H7 (cell line): Measurements from ENCODE around the gene C3orf70. TPM values are rescaled to one million over a fixed set of nuclear protein-coding genes. Genes with fewer than 3 reads are reported as not detected.

Experiments
- DNase-seq: peaks from one replicate; pipeline ENCODE4 v3.0.0; 2012
- H3K27me3 ChIP-seq: 2 replicates; pipeline ENCODE4 v1.6.0; 2011; ENCODE audit warnings: mild to moderate bottlenecking, low read length; ENCODE audit not compliant: control insufficient read depth, insufficient read depth
- H3K36me3 ChIP-seq: replicated peaks from 2 replicates; pipeline ENCODE4 v1.5.1; 2011; ENCODE audit warnings: low read length; ENCODE audit not compliant: control insufficient read depth, insufficient read depth
- H3K4me3 ChIP-seq: 2 replicates; pipeline ENCODE4 v1.5.1; 2011; ENCODE audit warnings: low read depth, mild to moderate bottlenecking, control low read depth, low read length, moderate library complexity; ENCODE audit not compliant: insufficient read depth
- total RNA-seq: library from RNA; depleted of rRNA; stranded (reverse); fragments of >200 nt; shearing (Covaris generic); gene quantifications from 2 replicates; pipeline ENCODE4 v1.2.3, GENCODE V29; 2014

Gene C3orf70
- total RNA-seq, 1 experiment from 2014 or later = 1.1 TPM

DNA sequence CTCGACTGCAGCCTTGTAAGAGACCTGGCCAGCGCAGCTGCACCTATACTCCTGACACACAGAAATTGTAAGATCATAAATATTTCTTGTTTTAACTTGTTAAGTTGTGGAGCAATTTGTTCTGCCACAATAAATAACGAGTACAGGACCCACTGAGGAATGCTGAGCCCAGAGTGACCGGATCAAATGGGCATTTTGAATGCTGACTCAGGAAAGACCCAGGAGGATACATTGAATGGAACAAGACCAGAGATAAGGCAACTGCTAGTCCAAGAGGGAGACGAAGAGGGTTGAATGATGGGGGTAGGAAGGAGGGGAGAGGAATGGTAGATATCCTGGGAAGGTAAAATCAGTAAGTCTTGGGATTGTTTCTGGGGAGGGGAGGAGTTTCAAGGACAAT, 8.9 kb upstream of the C3orf70 start:
- no peaks in the 10 kb centered on the region for H3K27me3 ChIP-seq
- no peak for DNase-seq
- H3K4me3 ChIP-seq = no peak overlapping the region
- H3K36me3 ChIP-seq = no peaks in the 10 kb centered on the region

DNA sequence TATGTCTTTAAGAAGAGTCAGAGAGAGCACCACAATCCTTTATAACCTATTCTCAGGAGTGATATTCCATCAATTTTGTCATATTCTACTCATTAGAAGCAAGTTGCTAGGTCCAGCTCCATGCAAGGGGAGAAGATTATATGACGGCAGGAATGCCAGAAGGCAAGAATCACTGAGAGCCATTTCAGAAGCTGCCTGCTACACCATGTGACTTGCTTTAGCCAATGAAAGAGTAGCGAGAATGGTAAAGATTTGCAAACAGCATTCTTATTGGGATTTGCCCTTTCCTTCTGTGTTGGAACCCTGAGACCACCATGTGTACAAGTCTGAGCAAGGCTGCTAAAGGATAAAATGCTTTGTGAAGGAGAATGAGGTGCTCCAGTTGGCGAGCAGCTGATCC, 4.5 kb upstream of the C3orf70 start:
- Histone ChIP-seq H3K27me3 (peaks cover 9% of the 10 kb centered on the region), H3K36me3 (no peaks in the 10 kb centered on the region), H3K4me3 (no peak overlapping the region)
- DNase-seq = no peak

DNA sequence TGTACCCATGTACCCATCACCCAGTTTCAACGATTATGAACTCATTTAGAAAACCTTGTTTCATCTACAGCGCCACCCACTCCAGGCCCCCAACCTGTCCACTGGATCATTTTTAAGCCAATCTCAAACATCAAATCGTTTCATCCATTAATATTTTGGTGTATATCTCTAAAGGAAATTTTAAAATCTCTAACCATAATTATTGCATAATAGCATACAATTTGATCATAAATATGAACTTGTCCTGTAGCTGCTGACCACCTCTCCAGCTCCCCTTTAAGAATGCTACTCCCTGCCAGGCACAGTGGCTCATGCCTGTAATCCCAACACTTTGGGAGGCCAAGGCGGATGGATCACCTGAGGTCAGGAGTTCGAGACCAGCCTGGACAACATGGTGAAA, 2.8 kb upstream of the C3orf70 start:
- H3K27me3 ChIP-seq = peaks cover 26% of the 10 kb centered on the region
- no peak overlapping the region for H3K4me3 ChIP-seq
- no peak for DNase-seq
- no peaks in the 10 kb centered on the region for H3K36me3 ChIP-seq

DNA sequence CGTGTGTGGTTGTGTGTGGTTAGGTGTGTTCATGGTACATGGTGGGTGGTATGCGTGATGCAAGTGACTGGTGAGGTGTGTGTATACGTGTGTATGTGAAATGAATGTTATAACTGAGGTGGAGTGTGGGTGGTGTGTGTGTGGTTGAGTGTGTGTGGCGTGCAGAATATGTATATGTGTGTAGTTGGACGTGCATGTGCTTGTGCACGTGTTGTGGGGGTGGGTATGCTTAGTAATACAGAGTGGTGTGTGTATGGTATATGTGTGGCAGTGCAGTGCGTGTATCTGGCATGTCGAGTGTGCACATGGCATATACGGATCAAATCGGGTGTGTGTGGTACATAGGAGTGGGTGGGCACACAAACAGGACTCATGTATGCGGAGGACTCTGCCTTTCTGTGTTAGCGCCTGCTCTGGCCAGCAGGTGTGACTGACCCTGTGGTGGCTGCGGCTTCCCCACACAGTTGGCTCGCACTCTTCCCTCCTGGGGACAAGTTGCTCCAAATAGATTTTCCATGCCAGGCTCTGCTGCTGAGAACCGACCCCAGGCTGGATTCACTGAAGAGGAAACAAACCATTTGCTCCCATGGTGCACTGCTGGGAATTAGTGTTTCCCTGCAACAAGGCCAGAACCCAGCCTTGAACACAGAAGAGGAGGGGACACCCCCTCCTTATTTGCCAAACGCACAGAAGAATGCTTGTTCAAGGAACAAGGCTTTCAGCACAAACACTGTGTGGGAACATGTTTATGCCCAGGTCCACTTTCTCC, 1.2 kb upstream of the C3orf70 start:
- peaks cover 32% of the 10 kb centered on the region for H3K27me3 ChIP-seq
- DNase-seq = peak; percentile 55
- no peaks in the 10 kb centered on the region for H3K36me3 ChIP-seq
- H3K4me3 ChIP-seq = no peak overlapping the region

DNA sequence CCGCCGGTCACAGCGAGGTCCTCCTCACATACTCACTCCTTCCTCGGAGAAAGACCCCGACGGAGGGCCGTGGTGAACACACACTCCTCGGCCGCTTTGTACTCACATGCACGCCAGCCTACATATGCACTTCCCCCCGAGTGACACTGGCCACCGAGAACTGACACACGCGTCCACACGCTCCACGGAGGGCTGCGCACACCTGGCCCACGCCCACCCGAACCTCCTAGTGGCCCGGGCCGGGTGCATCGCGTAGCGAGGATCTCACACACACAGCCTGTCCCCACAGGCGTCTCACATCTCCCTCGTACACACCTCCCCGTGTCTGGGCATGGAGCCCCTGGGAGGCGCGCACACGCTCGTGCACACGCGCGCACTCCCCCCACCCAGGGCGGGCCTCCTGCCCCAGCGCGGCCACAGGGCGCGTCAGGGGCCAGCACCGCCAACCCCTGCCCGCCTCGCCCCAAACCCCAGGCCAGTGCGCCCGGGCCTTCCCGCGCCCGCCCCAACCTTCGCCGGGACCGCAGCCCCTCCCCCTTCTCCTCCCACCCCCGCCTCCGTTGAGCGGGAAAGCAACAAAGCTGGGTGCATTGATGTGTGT, 411 bp upstream of the C3orf70 start:
- Histone ChIP-seq H3K36me3 (no peaks in the 10 kb centered on the region), H3K4me3 (peak overlapping the region; percentile 65), H3K27me3 (peaks cover 35% of the 10 kb centered on the region)
- peak; percentile 92 for DNase-seq

DNA sequence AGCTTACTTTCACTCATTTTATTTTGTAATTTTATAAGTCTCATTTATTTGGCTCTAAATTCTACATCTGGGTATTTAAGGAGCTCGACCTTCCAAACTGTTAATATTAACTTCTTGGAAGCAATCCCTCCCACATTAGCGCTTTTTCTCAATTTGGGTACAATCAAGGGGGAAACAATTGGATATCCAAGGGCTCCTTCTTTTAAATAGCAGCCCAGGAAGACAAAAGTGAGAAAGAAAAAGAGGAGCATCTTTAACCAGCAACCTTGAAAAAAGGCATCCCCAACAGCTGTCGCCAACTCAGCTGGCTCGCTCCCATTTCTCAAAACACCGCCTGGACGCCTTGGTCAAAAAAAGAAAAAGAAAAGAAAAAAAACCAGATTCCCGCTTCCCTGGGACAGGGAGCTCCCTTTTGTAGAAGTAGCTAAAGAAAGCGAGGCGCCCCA, 873 bp downstream of the C3orf70 start:
- peaks cover 35% of the 10 kb centered on the region for H3K27me3 ChIP-seq
- peak overlapping the region; percentile 65 for H3K4me3 ChIP-seq
- H3K36me3 ChIP-seq = no peaks in the 10 kb centered on the region
- DNase-seq = no peak

DNA sequence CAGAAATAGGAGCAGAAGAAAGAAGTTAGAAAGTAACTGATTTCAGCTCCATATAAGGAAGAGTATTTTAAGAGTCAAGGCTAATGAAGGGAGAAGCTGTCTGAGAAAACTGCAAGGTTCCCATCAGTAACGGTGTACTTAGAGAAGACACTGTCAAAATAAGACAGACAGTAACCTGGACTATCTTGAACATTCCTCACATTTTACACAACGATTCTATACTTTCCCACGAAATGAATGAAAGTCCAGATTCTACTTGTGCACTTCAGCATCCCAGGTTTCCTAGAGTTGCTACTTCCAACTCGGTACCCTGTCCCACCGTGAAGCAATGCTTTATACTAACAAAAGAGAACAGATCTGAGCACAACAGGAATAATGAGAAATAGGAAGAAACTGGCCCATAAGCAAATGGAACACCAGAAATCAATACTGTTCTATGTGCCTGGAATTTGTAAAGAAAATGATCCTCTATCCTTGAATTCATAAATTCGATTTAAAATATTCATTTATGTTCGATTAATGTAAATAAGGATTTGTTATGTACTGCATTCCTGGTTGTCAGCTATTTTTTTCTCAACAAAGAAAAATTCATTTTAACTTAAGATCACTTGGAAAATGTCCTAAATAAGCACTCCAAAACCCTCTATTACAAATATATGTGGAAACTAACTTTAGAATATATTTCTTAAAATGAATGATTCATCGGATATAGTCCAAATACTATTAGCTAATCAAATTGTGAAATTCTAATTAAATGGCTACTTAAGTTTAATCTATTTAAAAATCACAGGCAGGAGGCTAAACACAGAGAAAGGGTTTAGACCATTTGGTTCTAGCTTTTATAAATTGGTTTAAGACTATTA, 1.5 kb downstream of the C3orf70 start:
- Histone ChIP-seq H3K4me3 (no peak overlapping the region), H3K27me3 (peaks cover 35% of the 10 kb centered on the region), H3K36me3 (no peaks in the 10 kb centered on the region)
- no peak for DNase-seq

DNA sequence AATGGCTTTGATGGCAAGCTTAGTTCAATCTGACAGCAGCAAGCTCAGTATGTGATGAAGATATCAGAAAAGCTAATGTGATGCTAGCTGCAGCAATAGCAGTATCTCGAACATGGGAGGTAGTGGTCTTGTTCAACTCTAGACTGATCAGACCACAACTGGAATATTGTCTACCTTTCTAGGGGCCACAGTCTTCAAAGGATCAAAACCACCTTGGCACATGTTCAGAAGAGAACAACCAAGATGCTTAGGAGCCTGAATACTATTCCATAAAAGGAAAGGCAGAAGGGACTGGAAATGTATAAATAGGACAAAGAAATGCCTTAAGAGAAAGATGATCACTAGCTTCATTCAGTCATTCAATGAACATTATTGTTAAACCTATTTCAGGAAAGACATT, 2.3 kb downstream of the C3orf70 start:
- Histone ChIP-seq H3K27me3 (peaks cover 35% of the 10 kb centered on the region), H3K36me3 (no peaks in the 10 kb centered on the region), H3K4me3 (no peak overlapping the region)
- DNase-seq = no peak

DNA sequence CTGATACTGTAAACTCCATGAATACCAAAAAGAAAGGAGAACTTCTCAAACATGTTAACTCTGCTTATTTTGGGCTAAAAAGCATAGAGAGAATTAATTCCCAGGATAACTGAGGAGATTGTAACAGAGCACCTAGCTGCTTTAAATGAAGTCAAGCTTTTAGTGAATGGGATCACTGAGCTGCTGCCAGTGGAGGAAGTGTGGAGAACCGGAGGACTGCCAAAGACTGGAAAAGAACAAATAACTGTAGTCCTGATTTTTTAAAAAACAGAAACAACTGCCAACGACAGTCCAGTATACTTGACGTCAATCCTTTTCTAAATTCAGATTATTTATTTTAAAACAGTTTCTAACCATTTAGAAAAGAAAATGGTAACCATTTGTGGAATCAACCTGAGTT, 3.3 kb downstream of the C3orf70 start:
- peaks cover 35% of the 10 kb centered on the region for H3K27me3 ChIP-seq
- H3K4me3 ChIP-seq = no peak overlapping the region
- no peak for DNase-seq
- H3K36me3 ChIP-seq = no peaks in the 10 kb centered on the region

DNA sequence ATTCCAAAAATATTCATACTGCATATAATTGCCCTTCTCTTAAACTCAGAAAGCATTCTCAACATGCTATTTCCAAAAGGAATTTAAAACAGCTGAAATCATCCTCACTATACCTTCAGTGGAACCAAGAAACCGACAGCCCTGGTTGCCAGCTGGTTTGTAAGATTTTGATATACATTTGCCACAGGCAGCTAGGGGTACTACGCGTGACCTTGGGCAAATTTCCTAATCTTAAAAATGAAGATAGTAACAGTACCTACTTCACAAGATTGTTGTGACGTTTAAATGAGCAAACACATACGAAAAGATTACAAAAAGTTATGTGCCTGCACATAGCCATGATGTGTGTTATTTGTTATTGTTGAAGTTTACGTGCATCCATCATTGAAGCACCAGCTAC, 7.3 kb downstream of the C3orf70 start:
- Histone ChIP-seq H3K4me3 (no peak overlapping the region), H3K27me3 (peaks cover 7% of the 10 kb centered on the region), H3K36me3 (no peaks in the 10 kb centered on the region)
- DNase-seq = no peak

DNA sequence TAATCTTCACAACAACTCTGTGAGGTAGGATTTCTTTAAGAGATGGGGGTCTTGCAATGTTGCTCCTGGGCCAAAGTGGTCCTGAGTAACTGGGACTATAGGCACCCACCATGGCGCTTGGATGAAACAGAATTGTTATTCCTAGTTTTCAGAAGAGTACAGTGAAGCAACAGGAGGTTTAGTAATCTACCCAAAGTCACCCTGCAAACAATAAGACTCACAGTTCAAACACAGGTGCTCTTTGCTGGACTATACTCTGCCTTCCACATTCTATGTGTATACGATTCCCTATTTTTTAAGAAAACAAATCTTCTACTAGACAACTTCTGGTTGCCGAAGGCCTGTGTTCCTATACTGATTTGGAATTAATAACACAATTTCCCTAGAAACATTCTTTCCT, 8.1 kb downstream of the C3orf70 start:
- H3K27me3 ChIP-seq = peaks cover 2% of the 10 kb centered on the region; the same call in 1 of the 2 replicates
- H3K4me3 ChIP-seq = no peak overlapping the region
- no peaks in the 10 kb centered on the region for H3K36me3 ChIP-seq
- DNase-seq = no peak

DNA sequence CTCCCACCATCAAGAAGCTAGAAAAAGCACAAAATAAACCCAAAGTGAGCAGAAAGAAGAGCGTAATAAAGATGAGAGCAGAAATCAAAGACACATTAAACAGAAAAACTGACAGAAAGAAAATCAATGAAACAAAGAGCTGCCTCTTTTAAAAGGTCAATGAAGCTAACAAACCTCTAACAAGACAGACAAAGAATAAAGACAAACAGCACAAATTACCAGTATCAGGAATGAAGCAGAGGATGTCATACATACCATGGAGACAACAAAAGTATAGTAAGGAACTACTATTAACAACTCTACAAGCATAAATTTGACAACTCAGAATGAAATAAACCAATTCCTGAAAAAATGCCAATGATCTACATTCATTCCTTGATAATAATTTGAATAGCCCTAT, 15.0 kb downstream of the C3orf70 start:
- Histone ChIP-seq H3K27me3 (no peaks in the 10 kb centered on the region), H3K36me3 (no peaks in the 10 kb centered on the region), H3K4me3 (no peak overlapping the region)
- no peak for DNase-seq

DNA sequence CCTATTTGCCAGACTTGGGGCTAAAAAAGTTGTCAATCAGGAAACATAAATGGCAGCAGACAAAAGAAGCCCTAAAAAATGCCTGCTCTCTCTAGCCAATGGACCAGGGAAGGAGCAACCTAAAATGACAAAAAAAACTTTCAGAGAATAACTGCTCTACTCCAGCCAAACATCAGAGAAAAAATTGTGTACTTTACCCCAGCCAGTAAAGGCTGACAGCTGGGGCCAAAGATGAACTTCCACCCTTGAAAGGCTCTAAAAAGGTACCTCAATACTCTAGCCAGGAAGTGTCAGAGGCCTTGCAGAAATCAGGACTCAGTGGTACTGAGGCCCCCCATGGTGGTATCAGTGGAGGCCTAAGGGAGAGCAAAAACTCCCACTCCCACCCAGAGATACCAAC, 18.4 kb downstream of the C3orf70 start:
- Histone ChIP-seq H3K4me3 (no peak overlapping the region), H3K27me3 (no peaks in the 10 kb centered on the region), H3K36me3 (no peaks in the 10 kb centered on the region)
- DNase-seq = no peak

DNA sequence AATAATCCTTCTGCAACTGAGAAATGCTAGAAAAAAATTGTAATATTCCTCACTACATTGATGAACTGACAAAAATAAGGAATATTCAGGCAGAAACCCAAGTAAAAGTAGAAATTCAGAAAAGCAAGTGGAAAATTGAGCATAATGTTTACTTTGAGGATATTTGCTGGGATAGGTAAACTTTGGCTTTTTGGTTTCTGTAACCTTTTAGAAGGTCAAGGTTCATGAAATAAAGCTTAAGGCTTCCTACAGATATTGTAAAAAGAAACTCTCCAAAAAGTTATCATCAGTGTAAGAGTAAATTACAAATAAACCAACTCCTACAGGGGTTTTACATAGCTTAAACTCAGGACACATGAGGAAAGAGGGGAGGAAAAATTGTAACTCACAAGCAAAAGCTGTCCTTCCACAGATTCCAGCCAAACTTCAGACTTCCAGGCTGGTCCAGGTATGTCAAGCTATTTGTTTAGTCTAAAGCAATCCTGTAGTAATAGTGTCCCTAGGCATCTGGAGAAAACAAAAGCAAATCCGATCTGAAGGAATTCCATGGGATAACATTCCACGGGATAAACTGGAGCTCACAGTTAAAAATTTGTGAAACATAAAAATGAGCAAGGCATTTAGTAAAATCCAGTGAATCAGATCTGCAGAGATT, 21.1 kb downstream of the C3orf70 start:
- DNase-seq = no peak
- H3K4me3 ChIP-seq = no peak overlapping the region
- no peaks in the 10 kb centered on the region for H3K27me3 ChIP-seq
- H3K36me3 ChIP-seq = no peaks in the 10 kb centered on the region
